ENCODE results near the gene OR2D3.

DNA sequence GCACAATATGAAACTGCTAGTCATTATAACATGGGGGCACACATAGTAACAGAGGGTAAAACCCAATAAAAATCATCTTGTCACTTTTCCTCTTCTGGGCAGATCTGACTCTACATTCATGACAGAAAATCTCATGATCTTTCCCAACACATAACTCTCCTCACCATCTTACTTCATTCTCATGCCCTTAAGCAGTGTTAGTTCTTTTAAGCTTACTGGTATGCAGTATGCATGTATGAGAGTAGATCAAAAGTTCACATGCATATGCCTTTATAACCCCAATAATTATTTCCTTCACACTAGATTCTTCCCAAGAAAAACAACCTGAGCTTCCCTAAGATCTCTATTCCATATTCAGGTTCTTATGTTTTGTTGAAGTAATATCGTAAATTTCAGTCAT is 49.5 kb upstream of the OR2D3 start:
- TF ChIP-seq, protein P1, sequence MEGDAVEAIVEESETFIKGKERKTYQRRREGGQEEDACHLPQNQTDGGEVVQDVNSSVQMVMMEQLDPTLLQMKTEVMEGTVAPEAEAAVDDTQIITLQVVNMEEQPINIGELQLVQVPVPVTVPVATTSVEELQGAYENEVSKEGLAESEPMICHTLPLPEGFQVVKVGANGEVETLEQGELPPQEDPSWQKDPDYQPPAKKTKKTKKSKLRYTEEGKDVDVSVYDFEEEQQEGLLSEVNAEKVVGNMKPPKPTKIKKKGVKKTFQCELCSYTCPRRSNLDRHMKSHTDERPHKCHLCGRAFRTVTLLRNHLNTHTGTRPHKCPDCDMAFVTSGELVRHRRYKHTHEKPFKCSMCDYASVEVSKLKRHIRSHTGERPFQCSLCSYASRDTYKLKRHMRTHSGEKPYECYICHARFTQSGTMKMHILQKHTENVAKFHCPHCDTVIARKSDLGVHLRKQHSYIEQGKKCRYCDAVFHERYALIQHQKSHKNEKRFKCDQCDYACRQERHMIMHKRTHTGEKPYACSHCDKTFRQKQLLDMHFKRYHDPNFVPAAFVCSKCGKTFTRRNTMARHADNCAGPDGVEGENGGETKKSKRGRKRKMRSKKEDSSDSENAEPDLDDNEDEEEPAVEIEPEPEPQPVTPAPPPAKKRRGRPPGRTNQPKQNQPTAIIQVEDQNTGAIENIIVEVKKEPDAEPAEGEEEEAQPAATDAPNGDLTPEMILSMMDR (IDR thresholded peaks at IDR 0.05): no peak
- TF ChIP-seq POLR2A (IDR thresholded peaks at IDR 0.05; ENCODE audit: low read length) (no peak), CBX2 (IDR thresholded peaks at IDR 0.05; ENCODE audit: borderline replicate concordance, low read depth) (no peak), RFX5 (IDR thresholded peaks at IDR 0.05) (no peak), TP53 (CRISPR knock-in tag; IDR thresholded peaks at IDR 0.05) (no peak), FOSL2 (IDR thresholded peaks at IDR 0.05) (no peak), FOSL2 (CRISPR knock-in tag; IDR thresholded peaks at IDR 0.05) (no peak), JUNB (IDR thresholded peaks at IDR 0.05) (no peak), HOXA7 (CRISPR knock-in tag; IDR thresholded peaks at IDR 0.05) (no peak), CHD2 (IDR thresholded peaks at IDR 0.05; ENCODE audit: low read length, partially characterized antibody) (no peak), SMC3 (IDR thresholded peaks at IDR 0.05) (no peak), NFE2L2 (conservative IDR thresholded peaks at IDR 0.05; ENCODE audit: low read length) (no peak), HDAC2 (IDR thresholded peaks at IDR 0.05) (no peak)
- TF ChIP-seq, protein P2, sequence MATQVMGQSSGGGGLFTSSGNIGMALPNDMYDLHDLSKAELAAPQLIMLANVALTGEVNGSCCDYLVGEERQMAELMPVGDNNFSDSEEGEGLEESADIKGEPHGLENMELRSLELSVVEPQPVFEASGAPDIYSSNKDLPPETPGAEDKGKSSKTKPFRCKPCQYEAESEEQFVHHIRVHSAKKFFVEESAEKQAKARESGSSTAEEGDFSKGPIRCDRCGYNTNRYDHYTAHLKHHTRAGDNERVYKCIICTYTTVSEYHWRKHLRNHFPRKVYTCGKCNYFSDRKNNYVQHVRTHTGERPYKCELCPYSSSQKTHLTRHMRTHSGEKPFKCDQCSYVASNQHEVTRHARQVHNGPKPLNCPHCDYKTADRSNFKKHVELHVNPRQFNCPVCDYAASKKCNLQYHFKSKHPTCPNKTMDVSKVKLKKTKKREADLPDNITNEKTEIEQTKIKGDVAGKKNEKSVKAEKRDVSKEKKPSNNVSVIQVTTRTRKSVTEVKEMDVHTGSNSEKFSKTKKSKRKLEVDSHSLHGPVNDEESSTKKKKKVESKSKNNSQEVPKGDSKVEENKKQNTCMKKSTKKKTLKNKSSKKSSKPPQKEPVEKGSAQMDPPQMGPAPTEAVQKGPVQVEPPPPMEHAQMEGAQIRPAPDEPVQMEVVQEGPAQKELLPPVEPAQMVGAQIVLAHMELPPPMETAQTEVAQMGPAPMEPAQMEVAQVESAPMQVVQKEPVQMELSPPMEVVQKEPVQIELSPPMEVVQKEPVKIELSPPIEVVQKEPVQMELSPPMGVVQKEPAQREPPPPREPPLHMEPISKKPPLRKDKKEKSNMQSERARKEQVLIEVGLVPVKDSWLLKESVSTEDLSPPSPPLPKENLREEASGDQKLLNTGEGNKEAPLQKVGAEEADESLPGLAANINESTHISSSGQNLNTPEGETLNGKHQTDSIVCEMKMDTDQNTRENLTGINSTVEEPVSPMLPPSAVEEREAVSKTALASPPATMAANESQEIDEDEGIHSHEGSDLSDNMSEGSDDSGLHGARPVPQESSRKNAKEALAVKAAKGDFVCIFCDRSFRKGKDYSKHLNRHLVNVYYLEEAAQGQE (IDR thresholded peaks at IDR 0.05): no peak

Data from A549 (cell line).